GOT3 (cell line): ENCODE measurements around the gene PEX11B.

Experiments used
- DNase-seq: peaks from one replicate; lab custom pipeline; 2025; ENCODE audit warnings: mixed read lengths; lab: John Stamatoyannopoulos, UW

PEX11B gene

GRCh38 chr1:145906954-145907753, 11.4 kb downstream of the PEX11B start:
- DNase-seq = no peak

- DNase-seq = no peak
Measured at GRCh38 chr1:145901312-145902021, 17.1 kb downstream of the PEX11B start.

GRCh38 chr1:145898756-145899155, 19.8 kb downstream of the PEX11B start:
- DNase-seq = no peak

- DNase-seq = no peak
Measured at GRCh38 chr1:145897969-145898368, 20.5 kb downstream of the PEX11B start.

- no peak for DNase-seq
Measured at GRCh38 chr1:145895471-145895870, 23.0 kb downstream of the PEX11B start.

GRCh38 chr1:145893306-145894055, 25.0 kb downstream of the PEX11B start:
- DNase-seq = no peak

- no peak for DNase-seq
Measured at GRCh38 chr1:145892486-145893087, 25.9 kb downstream of the PEX11B start.

GRCh38 chr1:145891587-145892485, 26.7 kb downstream of the PEX11B start:
- DNase-seq = peak; percentile 93

- DNase-seq = no peak
Measured at GRCh38 chr1:145891143-145891542, 27.4 kb downstream of the PEX11B start.

GRCh38 chr1:145889722-145890121, 28.8 kb downstream of the PEX11B start:
- DNase-seq = no peak

GRCh38 chr1:145887631-145888030, 30.9 kb downstream of the PEX11B start:
- DNase-seq = no peak

- no peak for DNase-seq
Measured at GRCh38 chr1:145886816-145887215, 31.7 kb downstream of the PEX11B start.

- DNase-seq = no peak
Measured at GRCh38 chr1:145886390-145886789, 32.1 kb downstream of the PEX11B start.

GRCh38 chr1:145885738-145886287, 32.7 kb downstream of the PEX11B start, which contains the start of gene ANKRD35:
Gene ANKRD35, minus strand, starts transcription at chr1:145885866. Its CDS starts 108 bp downstream, at chr1:145885758.
- peak; percentile 47 for DNase-seq

- no peak for DNase-seq
Measured at GRCh38 chr1:145884675-145885074, 33.8 kb downstream of the PEX11B start.

GRCh38 chr1:145879775-145880174, 38.7 kb downstream of the PEX11B start:
- DNase-seq = no peak

- no peak for DNase-seq
Measured at GRCh38 chr1:145878724-145879123, 39.8 kb downstream of the PEX11B start.

GRCh38 chr1:145877923-145878486, 40.5 kb downstream of the PEX11B start:
- no peak for DNase-seq

- no peak for DNase-seq
Measured at GRCh38 chr1:145874646-145875045, 43.9 kb downstream of the PEX11B start.
